GM12872 (cell line): ENCODE measurements around the gene SEPTIN2.

Source experiments
- CTCF ChIP-seq: IDR thresholded peaks from 3 replicates; pipeline ENCODE4 v1.5.1; 2011; ENCODE audit warnings: low read depth, mild to moderate bottlenecking, low read length, moderate library complexity; ENCODE audit not compliant: insufficient read depth

The SEPTIN2 gene

DNA sequence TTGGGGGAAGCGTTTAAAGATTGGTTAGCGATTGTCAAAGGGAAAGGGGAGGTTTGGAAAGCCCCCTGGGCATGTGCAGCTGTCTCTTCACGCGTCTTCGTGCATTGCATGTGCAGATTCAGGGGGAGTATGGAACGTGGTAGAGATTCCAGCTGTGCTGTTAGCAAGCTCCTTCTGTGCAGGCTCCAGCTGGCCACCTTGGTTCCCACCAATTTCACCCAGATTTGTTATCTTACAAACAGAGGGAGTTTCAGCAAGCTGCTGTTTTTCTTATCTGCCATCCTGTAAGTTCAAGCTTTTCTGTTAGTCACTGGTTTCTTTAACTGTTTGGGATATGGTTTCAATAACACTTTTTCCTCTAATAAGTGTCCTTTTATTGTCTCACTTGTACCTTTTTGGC is 70.8 kb downstream of the SEPTIN2 start:
- TF ChIP-seq CTCF, result no peak

- TF ChIP-seq CTCF, result no peak
These were observed 74.0 kb downstream of the SEPTIN2 start for GRCh38 chr2:241389697-241390096.

DNA sequence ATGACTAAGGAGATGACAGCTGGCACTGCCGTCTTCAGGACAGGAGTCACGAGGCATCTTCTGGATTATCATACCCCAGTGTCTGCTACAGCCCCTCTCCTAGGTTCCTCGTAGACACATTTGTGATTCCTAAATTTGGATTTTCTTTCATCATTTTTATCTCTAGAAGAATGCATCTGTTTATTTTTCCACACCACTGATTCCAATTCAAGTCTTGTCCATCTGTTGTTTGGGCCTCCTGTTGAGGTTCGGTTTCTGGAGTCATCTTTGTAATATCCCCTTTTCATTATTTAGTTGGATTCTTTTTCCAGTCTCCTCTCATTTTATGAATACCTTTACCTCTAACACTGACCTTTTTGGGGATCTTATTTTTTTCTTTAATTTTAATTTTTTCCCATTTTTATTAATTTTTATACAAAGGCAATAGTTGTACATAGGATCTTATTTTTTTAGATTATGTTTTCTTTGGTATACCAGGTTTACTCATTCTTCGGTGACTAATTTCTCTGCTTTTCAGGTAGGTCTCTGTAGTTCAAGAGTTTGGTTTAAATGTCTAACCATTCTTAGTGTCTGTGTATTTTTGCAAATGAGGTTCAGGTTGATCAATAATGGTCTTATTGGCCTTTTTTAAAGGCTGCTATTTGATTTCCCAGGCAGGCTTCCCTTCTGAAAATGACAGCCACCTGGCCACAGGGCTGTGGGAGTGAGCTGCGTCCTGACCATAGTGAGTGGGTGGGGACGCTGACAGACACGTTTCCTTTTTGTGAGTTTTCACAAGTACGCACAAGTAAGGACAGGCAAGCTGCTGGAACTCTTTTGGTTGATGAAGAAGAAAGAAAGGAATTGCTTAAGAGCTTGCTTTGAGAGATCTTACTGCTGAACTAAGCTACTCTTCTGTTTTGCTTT is 74.8 kb downstream of the SEPTIN2 start:
- no peak for TF ChIP-seq CTCF

DNA sequence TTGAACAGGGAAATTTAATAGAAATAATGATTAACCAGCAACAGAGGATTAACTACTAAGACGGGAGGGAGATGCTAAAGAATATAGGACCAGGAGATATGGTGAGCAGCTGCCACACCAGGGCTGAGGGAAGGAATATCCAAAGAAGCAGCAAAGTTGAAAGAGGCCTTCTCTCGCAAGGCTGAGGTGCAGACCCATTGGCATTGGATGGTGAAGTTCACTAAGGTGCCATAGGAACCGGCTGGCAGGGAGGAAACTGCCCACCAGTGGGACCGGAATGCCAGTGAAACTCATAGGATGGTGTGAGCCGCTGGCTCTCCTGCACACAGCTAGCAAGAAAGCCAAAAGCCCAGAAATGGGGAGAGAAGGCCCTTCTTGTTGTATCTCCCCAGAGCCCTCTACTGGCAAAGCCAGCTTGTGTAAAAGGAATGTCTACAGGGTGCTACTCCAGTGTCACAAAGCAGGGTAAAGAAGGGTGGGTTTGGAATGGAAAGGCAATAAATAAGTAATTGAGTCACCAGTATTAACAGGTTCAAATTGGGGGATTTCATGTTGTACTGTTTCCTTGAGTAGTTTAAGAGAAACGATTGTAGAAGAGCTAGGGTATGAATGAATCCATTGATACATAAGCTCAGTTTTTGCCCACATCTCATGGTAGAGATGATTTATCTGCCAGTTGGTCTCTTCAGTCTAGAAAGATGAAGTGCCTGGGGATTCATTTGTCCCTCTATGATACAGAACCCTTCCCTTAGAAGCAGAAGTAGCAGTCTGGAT is 76.4 kb downstream of the SEPTIN2 start:
- peak; percentile 70 for TF ChIP-seq CTCF

GRCh38 chr2:241393524-241394196 is 77.9 kb downstream of the SEPTIN2 start:
- TF ChIP-seq CTCF, result no peak

DNA sequence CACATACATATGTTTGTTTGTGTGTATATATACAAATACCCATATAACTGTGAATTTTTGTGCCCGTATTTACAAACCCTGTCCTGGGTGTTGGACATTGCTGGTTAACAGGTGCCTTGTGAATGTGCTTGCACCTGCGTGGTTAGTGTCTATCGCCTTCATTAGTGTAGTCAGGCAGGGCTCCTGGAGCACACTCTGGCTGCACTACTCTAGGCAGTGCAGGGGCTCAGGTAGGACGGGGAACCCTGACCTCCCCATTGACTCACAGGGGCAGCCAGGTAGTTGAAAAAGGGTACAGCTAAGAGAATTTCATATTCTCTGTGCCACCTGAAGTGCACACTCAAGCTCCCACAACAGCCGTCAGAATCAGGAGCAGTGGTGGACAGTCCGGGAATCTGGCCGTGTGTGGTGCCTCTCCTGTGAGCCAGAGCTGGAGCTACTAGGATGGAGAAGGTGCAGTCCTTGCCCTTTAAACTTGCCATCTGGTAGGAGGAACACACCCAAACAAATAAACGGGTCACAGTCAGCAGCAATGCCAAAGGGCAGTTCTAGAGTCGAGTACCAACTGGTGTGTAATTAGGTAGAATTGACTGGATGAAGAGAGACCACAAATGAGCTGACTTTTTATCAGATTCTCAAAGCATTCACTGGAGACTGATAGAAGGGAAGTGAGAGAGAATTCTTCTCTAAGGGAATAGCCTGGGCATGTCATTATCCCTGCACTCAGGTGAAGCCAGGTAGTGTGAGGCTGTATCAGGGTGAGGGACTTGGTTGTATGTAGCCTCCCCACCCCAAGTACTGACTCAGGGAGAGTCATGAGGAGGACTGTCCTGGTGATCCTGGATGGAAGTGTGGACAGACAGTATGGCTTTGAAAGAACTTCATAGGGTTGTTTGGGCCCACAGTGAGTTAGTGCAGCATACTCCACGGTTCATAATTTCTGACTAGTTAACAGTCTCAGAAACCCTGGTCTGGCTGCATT is 84.5 kb downstream of the SEPTIN2 start:
- no peak for TF ChIP-seq CTCF
